Stimulated activated CD8-positive, alpha-beta memory T cell treated with anti-CD3 and anti-CD28 coated beads, Interleukin-12 subunit alpha, Interleukin-12 subunit beta, amount 100 ng/mL, for 24 hours (primary cell): Measurements from ENCODE around the gene LHCGR.
"Not testable (repeated sequence)": the region's sequence is repeated elsewhere in the genome, so short reads cannot be mapped to it uniquely, and the experiment has no call there.

Experiments used
- DNase-seq: peaks from one replicate; pipeline ENCODE4 v3.0.0-alpha.2; 2020; ENCODE audit errors: extremely low read depth

The LHCGR gene

GRCh38 chr2:48739236-48739635, 16.3 kb downstream of the LHCGR start:
- not testable (repeated sequence) for DNase-seq

GRCh38 chr2:48738806-48739205, 16.7 kb downstream of the LHCGR start:
- DNase-seq, result no peak

- no peak for DNase-seq
Measured at GRCh38 chr2:48736251-48736650, 19.3 kb downstream of the LHCGR start.

GRCh38 chr2:48734576-48735303, 20.8 kb downstream of the LHCGR start:
- no peak for DNase-seq

DNA sequence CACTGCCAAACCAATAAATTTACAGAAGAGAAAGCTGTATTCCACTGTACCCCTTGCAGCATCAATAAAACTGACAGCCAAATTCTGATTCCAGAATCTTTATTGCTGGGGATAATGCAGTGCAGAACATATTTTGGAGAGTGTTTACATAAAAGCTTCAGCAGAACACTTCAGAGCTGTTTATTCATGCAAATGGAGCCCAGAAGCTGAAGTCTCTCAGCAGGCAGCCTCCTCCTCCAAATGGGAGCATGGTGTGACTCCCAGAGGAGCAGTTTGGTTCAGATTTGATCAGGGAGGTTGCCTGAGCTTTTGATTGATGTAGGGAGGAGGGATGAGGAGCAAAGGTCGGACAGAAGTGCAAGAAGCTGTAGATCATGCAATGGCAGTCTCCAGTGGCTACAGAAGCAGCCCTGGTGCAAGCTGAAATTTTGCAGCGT, 22.4 kb downstream of the LHCGR start:
- DNase-seq, result no peak

GRCh38 chr2:48728840-48729239, 26.7 kb downstream of the LHCGR start:
- no peak for DNase-seq

- DNase-seq, result no peak
Measured at GRCh38 chr2:48728295-48728694, 27.2 kb downstream of the LHCGR start.

GRCh38 chr2:48727560-48727959, 28.0 kb downstream of the LHCGR start:
- no peak for DNase-seq

DNA sequence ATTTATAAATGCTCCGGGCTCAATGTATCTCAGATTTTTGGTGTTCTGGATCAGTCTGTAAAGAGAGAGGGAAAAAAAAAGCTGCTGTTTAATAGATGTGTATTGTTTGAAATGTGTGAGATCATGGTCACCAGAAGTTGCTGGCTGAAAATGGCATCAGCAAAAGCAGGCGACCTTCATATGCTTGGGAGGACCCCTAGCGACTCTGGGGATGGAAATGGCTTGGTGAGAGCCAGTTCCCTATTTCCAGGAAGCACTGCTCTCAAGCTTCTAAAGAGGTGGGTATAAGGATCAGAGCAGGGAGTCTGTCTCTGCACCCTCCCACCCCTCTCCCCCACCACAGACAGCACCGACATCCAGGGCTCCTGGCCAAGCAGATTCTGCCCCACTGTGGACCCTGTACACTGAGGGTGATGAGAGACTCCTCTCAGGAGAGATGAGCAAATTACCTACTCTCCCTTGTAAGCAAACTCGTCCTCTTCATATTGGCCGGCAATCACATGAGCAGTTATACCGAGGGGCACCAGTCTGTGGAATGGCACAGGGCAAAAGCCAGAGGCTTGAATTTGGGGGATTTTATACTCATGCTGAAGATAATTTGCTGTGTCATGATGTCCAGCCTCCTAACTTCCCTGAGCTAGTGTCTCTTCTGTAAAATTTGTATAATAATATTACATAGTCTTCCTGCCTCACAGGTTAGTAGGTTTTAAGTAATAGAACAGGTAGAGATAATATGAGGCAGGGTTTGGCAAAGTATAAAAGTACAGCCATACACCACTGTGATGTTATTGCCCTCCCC, 29.6 kb downstream of the LHCGR start:
- no peak for DNase-seq

DNA sequence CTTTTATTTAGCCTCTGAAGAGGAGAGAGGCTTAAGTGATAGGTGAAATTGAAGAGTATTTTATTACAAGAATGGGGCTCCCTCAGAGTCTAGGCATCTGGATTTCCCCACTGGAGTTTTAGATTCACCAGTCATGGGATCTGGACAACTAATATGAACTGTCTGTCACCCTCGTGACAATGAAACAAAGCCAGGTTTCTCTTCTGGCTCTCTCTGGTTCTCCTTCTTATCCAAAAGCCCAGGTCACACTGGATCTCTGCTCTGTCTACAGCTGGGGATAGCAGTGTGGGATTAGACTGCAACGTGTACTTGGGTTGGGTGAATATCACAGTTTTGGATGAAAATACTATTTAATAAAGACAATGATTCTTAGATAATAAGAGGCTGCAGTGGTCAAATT, 31.2 kb downstream of the LHCGR start:
- no peak for DNase-seq

DNA sequence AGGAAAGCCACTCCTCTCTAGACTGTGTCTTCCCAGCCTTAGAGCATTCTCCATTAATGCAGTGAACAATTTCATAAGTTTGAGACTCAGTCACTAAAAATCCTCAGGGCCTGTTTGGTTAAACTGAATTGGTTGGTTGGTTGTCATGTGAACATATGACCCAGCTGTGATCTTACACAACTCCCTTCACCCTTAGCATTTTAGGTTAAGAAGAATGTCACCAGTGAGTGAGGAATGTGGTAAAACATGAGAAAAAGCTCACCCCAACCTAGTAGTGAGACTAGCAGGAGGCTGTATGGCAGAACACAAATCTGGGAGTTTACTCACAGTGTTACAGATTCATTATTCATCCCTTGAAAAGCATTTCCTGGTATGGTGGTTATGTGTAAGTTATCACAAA, 32.4 kb downstream of the LHCGR start:
- DNase-seq, result no peak

DNA sequence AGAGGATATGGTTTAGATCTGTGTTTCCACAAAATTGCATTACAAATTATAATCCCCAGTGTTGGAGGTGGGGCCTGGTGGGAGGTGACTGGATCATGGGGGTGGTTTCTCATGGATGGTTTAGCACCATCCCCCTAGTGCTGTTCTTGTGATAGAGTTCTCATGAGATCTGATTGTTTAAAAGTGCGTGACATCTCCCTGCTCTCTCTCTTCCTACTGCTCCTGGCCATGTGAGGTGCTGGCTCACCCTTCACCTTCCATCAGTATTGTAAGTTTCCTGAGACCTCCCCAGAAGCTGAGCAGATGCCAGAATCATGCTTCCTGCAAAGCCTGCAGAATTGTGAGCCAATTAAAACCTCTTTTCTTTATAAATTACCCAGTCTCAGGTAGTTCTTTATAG, 33.1 kb downstream of the LHCGR start:
- no peak for DNase-seq

DNA sequence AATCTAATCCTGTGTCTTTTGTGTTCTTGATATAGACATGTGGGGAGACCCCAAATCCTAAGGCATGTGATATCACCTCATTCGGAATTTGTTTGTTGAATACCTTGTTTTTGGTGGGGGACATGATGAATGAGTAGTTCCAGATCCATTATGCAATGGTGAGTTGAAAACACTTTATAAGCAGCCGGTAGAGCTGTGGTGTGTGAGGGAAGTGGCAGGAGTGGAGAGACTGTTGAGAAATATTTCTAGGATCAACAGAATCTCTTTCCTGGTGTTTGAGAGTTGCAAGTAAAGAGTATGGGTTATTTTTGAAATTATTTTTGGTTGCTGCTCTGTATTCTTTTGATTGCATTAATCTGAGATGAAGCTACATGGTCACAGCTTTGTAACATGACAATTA, 34.4 kb downstream of the LHCGR start:
- no peak for DNase-seq

GRCh38 chr2:48719480-48720177, 35.9 kb downstream of the LHCGR start:
- no peak for DNase-seq

DNA sequence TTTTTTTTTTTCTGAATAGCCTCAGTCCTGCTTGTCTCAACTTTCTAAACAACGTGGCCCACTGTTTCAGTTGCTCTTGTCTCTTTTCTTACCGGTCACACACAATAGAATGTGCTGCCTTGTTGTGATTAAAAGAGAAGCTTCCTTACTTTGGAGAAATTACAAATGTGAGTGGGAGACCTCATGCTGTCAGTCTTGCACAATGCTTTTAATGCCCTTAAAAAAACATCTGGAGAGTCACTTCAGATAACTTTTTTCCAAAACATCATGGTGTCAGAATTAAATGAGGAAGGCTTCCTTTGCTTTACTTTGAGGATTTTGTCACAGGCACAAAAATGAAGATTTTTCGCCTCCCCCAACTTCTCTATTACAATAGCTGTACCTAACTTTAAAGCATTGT, 37.7 kb downstream of the LHCGR start:
- DNase-seq, result no peak

DNA sequence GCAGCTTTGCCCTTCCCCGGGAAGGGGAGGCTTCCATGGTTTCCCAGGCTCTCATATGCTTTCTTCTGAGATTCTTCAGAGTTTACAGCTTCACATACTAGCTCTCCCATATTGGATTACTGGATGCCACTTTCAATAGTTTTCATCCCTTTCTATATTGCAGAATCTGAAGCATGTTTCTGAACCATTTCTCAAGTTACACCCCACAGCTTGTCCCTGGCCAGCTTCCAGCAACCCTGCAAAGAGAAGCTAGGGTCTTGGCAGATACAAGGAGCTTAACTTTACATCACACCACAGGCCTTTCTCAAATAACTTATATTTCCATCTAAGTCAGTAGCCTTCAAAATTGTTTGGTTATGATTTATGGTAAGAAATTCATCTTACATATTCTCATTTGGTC, 39.6 kb downstream of the LHCGR start:
- no peak for DNase-seq

DNA sequence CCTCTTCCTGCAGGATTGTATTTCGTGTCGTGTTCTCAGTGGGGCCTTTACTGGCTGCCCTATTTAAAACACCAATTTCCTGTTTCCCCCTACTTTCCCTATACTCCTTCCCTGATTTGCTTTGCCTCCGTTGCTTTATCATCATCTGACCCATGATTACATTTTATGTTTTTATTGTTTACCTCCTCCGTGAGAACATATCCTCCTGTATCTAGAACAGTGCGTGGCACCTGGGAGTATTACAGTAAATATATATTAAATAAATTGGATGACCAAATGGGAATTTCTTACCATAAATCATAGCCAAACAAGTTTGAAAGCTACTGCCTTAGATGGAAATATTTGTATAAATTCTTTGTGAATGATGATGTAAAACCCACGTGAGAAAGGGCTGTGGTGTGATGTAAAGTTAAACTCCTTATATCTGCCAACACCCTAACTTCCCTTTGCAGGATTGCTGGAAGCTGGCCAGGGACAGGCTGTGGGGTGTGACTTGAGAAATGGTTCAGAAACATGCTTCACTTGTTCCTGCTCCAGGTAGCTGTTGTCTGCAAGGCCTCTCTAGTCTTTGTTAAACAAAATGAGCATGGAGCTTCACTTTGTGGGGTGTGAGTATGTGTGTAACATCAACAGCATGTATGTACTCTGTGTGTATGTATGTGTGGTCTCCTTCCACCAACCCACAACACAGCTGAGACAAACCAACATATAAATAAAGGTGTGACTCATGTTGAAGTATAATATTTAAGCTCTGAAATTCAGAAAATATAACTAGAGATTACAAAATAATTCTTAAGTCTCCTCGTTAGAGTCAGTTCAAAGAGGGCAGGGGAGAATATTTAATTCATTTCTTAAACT, 40.3 kb downstream of the LHCGR start:
- DNase-seq, result no peak

DNA sequence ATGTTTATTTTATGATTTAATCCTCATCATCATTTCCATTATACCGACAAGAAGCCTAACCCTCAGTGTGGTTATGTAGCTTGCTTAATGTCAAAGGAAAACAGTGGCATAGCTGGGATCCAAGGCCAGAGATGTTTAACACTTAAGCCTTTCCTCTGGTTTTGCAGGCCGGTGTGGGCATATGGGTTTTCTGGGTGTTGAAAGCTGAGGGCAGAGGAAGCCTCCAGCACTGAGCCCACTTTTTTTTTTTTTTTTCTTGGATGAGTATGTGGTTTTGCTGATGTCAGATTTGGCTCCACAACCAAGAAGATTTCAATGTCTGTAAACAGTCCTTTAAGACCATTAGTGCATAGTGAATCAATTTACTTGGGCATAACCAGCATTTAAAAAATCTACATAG, 41.3 kb downstream of the LHCGR start:
- no peak for DNase-seq

DNA sequence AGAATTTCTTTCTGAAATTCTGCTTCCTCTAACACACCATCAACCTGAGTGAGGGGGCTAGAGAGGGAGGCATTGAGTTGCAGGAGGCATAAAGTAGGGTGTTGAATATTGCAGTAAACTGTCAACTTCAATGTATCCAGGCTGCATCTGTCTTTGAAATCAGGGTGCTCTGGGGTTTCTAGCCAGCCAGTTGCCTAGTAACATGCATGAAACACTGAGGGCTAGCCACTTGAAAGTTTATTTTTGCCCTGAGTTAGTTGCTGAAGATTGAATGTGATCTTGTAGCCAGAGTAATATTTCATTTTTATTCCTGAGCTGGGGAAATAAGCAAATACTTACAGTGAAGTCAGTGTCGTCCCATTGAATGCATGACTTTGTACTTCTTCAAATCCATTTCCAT, 41.9 kb downstream of the LHCGR start:
- DNase-seq, result no peak

GRCh38 chr2:48712151-48712550, 43.4 kb downstream of the LHCGR start:
- DNase-seq, result no peak

- no peak for DNase-seq
Measured at GRCh38 chr2:48711343-48711742, 44.2 kb downstream of the LHCGR start.
